ENCODE results near the gene THAP7.

DNA sequence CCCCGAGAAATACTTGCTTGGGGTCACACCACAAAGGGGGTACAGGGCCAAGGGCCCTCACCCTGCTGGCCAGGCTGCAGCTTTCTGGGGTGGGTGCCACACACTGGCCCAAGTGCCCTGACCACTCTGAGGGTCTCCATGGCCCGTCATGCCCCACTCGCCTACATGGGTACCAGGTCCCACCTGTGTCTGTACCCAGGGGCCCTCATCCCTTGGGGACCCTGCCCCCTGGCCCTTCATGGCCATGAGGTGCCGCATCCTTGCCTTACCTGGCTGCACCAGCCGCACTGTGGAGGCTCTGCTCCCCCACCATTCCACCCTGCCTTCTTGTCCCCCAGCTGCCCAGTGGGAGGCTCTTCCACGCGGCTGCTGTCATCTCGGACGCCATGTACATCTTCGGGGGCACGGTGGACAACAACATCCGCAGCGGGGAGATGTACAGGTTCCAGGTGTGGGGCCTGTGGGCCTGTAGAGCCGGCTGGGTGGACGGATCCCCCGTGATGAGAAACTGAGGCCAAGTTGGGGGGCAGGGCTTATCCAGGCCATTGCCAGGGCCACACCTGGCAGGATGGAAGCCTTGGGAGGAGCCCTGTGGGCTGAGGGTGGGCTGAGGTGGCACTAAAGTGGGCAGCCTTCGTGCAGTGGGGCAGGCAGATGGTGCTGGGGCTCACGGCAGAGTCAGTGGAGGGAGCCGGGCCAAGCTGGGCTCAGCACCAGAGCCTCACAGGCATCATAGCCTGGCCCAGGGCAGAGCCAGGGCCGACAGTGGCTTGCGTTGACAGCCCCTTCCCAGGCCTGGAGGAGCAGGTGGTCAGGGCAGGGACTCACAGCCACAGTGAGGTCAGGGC is 9.2 kb downstream of the THAP7 start:
- no peak for TF ChIP-seq POLR2AphosphoS5 (IDR thresholded peaks at IDR 0.05)
- TF ChIP-seq, protein P1, sequence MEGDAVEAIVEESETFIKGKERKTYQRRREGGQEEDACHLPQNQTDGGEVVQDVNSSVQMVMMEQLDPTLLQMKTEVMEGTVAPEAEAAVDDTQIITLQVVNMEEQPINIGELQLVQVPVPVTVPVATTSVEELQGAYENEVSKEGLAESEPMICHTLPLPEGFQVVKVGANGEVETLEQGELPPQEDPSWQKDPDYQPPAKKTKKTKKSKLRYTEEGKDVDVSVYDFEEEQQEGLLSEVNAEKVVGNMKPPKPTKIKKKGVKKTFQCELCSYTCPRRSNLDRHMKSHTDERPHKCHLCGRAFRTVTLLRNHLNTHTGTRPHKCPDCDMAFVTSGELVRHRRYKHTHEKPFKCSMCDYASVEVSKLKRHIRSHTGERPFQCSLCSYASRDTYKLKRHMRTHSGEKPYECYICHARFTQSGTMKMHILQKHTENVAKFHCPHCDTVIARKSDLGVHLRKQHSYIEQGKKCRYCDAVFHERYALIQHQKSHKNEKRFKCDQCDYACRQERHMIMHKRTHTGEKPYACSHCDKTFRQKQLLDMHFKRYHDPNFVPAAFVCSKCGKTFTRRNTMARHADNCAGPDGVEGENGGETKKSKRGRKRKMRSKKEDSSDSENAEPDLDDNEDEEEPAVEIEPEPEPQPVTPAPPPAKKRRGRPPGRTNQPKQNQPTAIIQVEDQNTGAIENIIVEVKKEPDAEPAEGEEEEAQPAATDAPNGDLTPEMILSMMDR (IDR thresholded peaks at IDR 0.05): no peak
- no peak for TF ChIP-seq EP300 (IDR thresholded peaks at IDR 0.05)
